Measurements from ENCODE around the gene MAST4.

The MAST4 gene

GRCh38 chr5:67214036-67214435 is 617.8 kb downstream of the MAST4 start:
- DNase-seq (ENCODE audit: low spot score): no peak

GRCh38 chr5:67214707-67215447 is 618.7 kb downstream of the MAST4 start:
- no peak for DNase-seq (ENCODE audit: low spot score)

GRCh38 chr5:67215519-67216471 is 619.6 kb downstream of the MAST4 start:
- DNase-seq (ENCODE audit: low spot score): no peak

GRCh38 chr5:67216564-67216963 is 620.4 kb downstream of the MAST4 start:
- DNase-seq (ENCODE audit: low spot score): no peak

Measured in ecto neural progenitor cell (in vitro differentiated cells).